Measurements from ENCODE around the gene POLR1E.
"Not testable (repeated sequence)": the region's sequence is repeated elsewhere in the genome, so short reads cannot be mapped to it uniquely, and the experiment has no call there.

The POLR1E gene

DNA sequence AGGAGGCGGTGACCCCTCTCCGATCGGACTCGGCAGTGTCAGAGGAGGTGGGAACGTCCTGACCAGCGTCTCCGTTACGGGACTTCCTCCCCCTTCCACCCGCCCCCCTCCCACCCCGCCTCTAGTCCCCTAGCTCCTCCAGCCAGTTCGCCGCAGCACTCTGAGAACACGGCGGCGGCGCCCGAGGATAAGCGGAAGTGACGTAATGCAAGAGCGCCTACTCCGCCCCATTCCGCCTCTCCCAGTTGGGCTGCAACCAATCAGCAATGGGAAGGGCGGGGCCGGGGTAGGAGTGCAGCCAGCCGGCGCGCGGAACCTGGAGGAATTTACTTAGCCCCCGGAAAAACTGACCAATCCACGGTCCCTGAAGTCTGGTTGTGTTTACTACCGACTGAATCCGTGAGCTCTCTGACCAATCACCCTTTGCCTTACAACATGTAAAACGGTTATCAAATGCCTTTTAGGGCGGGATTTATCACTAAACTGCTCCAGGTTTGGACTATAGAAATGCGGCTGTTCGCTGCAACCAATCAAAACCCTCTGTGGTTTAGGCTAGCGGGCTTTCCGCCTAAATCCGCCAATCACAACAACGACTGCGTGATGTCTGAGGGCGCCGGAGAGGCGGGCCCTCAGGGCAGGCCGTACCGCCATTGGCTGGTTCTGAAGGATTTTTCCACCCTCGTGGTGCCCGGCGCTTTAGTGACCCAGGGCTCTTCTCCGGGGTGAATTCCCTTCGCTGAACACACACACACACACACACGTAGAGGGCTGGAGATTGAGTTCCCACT lies 20.3 kb upstream of the POLR1E start, which contains the start of gene ZBTB5:
Gene ZBTB5 (minus strand): TSS at position 202 of the 788 bp plus-strand sequence. CDS start 22,899 bp downstream, outside the sequence.
- DNase-seq: peak; percentile 98

GRCh38 chr9:37466037-37466709 lies 19.6 kb upstream of the POLR1E start:
- DNase-seq: peak; percentile 76

DNA sequence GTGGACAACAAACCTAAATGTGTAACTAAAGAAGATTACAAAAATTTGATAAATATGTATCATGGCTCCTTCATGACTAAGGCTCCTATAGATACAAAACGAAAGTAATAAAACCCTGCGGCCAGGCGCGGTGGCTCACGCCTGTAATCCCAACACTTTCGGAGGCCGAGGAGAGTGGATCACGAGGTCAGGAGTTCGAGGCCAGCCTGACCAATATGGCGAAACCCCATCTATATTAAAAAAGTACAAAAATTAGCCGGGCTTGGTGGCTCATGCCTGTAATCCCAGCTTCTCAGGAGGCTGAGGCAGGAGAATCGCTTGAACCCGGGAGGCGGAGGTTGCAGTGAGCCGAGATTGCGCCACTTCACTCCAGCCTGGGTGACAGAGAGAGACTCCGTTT lies 18.2 kb upstream of the POLR1E start:
- DNase-seq: not testable (repeated sequence)

DNA sequence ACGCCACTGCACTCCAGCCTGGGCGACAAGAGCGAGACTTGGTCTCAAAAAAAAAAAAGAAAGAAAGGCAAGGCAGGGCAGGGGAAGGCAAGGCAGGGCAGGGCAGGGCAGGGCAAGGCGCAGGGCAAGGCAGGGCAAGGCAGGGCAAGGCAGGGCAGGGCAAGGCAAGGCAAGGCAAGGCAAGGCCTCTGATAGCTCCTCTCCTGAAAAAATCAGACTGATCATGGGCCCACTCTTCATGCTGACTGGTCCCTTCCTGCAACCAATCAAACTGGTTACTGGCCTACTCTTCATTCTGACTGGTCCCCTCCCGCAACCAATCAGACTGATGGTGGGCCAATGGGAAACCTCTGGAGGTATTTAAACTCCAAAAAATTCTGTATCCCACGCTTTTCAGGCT lies 17.1 kb upstream of the POLR1E start:
- no peak for DNase-seq

- DNase-seq: no peak
Measured at GRCh38 chr9:37471942-37472684, 13.6 kb upstream of the POLR1E start.

DNA sequence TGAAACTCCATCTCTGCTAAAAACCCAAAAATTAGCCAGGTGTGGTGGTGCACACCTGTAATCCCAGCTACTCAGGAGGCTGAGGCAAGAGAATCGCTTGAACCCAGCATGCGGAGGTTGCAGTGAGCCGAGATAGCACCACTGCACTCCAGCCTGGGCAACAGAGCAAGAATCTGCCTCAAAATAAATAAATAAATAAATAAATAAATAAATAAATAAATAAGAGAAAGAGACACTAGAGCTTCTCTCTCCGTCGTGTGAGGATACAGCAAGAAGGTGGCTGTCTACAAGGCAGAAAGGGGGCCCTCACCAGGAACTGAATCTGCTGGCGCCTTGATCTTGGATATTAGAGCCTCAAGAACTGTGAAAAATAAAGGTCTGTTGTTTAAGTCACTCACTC lies 11.8 kb upstream of the POLR1E start:
- not testable (repeated sequence) for DNase-seq

- DNase-seq: no peak
Measured at GRCh38 chr9:37474438-37474837, 11.3 kb upstream of the POLR1E start.

- DNase-seq: no peak
Measured at GRCh38 chr9:37476930-37477329, 8.8 kb upstream of the POLR1E start.

DNA sequence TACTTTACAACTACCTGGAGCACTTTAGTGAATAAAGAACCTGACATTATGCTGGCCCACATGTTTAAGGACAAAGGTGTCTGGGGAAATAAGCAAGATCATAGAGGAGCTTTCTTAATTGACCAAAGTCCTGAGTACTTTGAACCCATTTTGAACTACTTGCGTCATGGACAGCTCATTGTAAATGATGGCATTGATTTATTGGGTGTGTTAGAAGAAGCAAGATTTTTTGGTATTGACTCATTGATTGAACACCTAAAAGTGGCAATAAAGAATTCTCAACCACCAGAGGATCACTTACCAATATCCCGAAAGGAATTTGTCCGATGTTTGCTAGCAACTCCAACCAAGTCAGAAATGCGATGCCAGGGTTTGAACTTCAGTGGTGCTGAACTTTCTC lies 8.3 kb upstream of the POLR1E start:
- DNase-seq: not testable (repeated sequence)

DNA sequence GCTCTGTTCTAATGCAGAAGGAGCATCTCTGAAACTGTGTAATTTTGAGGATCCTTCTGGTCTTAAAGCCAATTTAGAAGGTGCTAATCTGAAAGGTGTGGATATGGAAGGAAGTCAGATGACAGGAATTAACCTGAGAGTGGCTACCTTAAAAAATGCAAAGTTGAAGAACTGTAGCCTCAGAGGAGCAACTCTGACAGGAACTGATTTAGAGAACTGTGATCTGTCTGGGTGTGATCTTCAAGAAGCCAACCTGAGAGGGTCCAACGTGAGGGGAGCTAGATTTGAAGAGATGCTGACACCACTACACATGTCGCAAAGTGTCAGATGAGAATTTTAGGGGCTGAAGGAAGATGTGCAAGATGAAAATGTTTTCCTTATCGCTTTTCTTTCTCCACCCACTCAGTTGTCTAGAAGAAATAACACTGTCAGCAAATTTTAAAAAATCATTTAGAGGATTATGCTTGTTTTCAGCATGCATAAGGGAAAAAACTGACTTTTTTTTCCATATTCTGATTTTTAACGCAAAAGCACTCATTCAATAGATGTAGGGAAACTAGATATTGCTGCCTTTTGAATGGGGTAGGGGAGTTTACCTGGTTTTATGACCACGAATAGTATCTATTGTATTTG lies 7.6 kb upstream of the POLR1E start:
- not testable (repeated sequence) for DNase-seq

- DNase-seq: no peak
Measured at GRCh38 chr9:37480759-37481158, 5.0 kb upstream of the POLR1E start.

GRCh38 chr9:37486256-37486615 lies 488 bp downstream of the POLR1E start:
- DNase-seq: peak; percentile 66

GRCh38 chr9:37486616-37487548 lies 1.1 kb downstream of the POLR1E start:
- DNase-seq: no peak

DNA sequence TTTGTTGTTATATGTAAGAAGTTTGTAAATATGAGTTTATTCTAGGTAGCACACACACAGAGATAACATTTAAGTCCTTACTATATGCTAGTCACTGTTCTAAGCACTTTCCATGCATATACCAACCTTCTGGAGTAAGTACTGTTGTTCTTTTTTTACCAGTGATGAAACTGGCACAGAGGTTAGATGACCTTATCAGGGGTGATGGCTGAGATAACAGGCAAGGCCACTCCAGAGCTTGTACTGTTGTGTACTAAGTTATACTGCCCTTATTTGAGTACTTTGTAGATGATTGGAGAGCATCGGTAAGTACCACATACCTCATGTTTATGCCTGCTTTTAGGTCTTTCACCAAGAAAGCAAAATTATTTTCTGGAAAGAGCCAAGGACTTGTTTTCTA lies 6.2 kb downstream of the POLR1E start:
- no peak for DNase-seq

DNA sequence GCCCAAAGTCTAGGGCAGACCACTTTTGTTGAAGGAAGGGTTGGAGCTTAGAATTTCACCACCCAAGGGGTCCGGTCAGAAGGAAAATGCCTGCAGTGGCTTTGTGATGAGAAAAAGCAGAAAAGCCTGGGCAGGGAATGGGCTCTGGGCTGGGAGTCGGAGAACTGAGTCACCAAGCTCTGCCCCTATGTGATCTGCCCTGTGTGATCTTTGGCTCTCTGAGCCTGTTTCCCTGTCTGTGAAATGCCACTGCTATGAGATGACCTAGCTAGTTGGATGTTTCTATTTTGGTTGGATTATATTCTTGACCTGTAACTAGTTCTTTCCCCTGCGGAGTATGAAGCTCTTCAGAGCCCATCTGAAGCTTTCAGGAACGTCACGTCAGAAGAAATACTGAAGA lies 9.8 kb downstream of the POLR1E start:
- DNase-seq: no peak

DNA sequence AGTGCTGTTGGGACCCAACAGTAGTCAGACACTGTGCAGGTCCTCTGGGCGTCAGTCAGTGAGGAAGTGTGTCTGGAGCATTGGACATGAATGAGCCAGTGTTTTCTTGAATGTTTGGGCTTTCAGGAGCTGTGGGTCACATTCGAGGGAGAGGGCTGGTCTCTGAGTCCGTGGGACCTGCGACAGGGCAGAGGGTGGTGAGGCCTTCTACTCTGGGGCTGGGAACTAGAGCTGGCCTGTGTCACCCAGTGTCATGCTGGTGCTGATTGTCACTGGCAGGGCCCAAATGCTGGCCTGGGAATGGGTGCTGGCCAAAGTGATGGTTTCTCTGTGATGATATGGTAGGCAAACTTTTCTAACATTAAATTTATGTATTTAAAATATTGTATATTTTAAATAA lies 10.3 kb downstream of the POLR1E start:
- DNase-seq: no peak

GRCh38 chr9:37497320-37497719 lies 11.6 kb downstream of the POLR1E start:
- DNase-seq: no peak

DNA sequence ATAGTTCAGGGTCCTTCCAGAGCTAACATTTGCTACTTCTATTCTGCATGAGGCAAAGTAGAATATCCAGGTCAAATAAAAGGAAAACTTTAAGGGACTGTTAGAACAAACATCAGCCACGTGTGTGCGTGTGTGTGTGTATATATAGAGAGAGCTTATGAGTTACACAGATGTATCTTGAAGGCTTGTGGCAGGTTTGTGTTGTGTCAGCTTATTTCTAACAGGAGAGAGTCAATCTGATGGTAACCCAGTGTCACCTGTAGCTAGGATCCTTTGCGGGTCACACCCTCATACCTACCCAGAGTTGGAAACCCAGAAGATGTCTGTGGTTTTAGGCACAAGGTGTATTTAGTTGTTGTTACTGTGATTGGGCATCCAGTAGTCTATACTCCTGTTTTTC lies 12.7 kb downstream of the POLR1E start:
- DNase-seq: no peak

DNA sequence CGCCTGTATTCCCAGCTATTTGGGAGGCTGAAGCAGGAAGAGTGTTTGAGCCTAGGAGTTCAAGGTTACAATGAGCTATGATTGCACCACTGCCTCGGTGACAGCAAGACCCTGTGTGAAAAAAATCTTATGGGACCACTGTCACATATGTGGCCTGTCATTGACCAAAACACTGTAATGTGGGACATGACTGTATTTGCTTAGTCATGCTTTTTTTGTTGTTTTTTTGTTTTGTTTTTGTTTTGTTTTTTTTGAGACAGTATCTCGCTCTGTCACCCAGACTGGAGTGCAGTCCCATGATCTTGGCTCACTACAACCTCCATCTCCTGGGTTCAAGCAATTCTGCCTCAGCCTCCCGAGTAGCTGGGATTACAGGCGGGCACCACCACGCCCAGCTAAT lies 13.5 kb downstream of the POLR1E start:
- DNase-seq: no peak

DNA sequence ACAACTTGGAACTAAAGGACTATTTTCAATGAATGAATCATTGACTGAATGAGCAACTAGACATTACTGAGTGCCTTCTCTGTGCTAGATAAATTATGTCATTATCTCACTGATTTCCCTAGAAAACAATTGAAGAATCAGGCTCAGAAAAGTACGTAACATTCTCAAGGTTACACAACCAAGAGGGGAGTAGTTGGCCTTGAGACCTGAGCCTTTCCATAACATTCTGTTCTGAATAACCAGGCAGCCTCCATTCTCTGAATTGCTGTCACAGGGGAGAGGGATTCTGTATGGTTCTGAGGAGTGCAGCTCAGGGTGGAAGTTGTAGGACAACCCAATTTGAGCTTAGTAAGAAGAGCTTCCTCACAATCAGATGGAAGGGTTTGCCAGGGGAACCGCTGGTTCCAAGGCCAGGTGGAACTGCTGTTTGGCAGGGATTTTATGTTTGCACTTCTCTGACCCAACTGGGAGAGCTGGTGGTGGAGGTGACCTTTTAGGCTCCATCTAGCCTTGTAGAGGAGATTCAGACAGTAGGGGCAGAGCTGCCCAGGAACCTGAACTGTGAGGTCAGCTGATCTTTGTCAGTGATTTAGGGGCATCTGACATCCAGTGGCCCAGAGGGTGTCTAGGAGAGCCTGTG lies 16.3 kb downstream of the POLR1E start:
- DNase-seq: no peak

GRCh38 chr9:37503736-37504135 lies 18.0 kb downstream of the POLR1E start:
- DNase-seq: no peak

DNA sequence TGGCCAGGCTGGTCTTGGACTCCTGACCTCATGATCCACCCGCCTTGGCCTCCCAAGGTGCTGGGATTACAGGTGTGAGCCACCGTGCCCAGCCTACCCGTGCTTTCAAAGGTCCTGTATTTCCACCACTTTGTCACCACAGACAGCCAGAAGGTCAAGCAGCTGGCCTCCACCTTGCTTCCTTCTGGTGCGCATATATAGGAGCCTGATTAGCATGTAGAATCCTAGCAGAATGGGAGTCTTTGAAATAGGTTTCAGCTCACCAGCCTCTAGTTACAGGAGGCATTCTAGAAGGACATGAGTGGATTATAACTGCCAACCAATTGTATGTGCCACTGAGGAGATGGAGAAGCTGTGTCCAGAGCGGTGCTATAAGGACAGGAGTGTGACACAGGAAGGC lies 18.9 kb downstream of the POLR1E start:
- DNase-seq: no peak

Measured in activated CD8-positive, alpha-beta memory T cell treated with anti-CD3 and anti-CD28 coated beads for 24 hours (primary cell).